GM23248 (cell line): ENCODE measurements around the gene C17orf113.

Source experiments
- EZH2 ChIP-seq: fragments of 200-600 bp; sonication (generic); IDR thresholded peaks from 2 replicates; pipeline ENCODE4 v1.6.1; 2018; ENCODE audit warnings: antibody characterized with exemption, mild to moderate bottlenecking; ENCODE audit not compliant: insufficient read depth, poor library complexity, severe bottlenecking
- EZH2phosphoT487 ChIP-seq: fragments of 200-600 bp; sonication (generic); IDR thresholded peaks from 2 replicates; pipeline ENCODE4 v1.6.1; 2018; ENCODE audit warnings: antibody characterized with exemption, moderate library complexity, mild to moderate bottlenecking, low read depth; ENCODE audit not compliant: insufficient read depth

GRCh38 chr17:42031584-42031983, 18.8 kb downstream of the C17orf113 start:
- TF ChIP-seq EZH2 (no peak), EZH2phosphoT487 (no peak)
